ENCODE measurements around the gene OSBP2.

OSBP2 gene

DNA sequence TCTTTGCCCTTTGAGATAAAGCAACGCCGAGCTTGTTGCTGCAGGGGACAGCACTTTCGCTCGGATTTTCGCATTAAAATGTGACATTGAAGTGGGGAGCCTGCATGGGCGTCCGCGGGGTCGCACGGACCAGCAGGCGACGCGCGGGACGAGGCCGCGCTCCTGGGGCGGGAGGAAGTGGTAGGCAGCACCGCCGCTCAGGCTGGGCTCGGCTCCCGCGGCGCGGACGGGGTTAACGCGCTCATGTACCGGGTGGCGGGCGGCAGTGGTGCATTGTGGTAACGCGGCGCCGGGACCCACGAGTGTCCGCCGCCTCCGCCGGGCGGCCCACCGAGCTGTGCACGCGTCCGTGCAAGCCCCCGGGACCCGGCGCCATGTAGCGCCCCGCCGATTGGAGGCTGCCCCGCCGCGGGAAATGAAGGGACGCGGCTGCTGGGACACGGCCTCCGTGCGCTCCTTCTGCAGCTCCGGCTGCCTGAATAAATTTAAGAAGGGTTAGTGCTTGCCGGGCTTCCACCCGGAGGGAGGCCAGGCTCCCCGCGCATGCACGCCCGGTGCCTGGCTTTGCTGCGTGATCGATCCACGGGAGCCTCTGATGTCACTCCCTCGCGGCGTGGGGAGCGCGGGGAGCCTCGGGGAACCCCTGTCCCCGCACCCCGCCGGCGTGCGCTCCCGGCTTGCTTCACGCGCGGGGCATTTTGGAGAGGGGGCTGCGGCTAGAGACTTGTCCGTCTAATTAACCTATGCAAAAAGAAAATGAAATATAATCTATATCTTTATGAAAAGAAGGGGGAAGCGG, 127.7 kb downstream of the OSBP2 start:
- no peak overlapping the region for H4K8ac ChIP-seq (ENCODE audit: low read depth, low read length)
- no peak overlapping the region for H2BK120ac ChIP-seq (ENCODE audit: low read depth, low read length)
- H3K79me1 ChIP-seq (ENCODE audit: low read length): no peaks in the 10 kb centered on the region
- peak overlapping the region; percentile 70 for H3K4me2 ChIP-seq (ENCODE audit: low read length)
- no peak overlapping the region for H3K18ac ChIP-seq (ENCODE audit: low read length)
- H3K56ac ChIP-seq (ENCODE audit: low read length): peak overlapping the region; percentile 34
- peak; percentile 7 for DNase-seq
- no peaks in the 10 kb centered on the region for H3K4me1 ChIP-seq (ENCODE audit: control insufficient read depth, low read depth, low read length)
- H3K36me3 ChIP-seq (ENCODE audit: control insufficient read depth, insufficient read depth, low read length): no peaks in the 10 kb centered on the region
- H2BK15ac ChIP-seq (replicated peaks; ENCODE audit: low read depth): no peak overlapping the region
- no peak overlapping the region for H3K27ac ChIP-seq (ENCODE audit: low read depth, low read length)
- peak overlapping the region; percentile 48 for H3K9ac ChIP-seq (ENCODE audit: low read length)
- no peak overlapping the region for H2AK5ac ChIP-seq (ENCODE audit: low read length)
- H3K4me3 ChIP-seq (ENCODE audit: low read length): peak overlapping the region; percentile 24
- H2BK5ac ChIP-seq (ENCODE audit: low read length): no peak overlapping the region
- no peak overlapping the region for H3K4ac ChIP-seq (ENCODE audit: low read depth, low read length)
- no CpG with 5 or more reads among the region's 87 CpGs for WGBS (ENCODE audit: extremely low coverage, insufficient coverage, low lambda C conversion rate)
- H3K23ac ChIP-seq (ENCODE audit: low read length): no peak overlapping the region
- H3K27me3 ChIP-seq (ENCODE audit: insufficient read depth, low read length, poor library complexity): peaks cover 18% of the 10 kb centered on the region
- no peak overlapping the region for H4K5ac ChIP-seq (ENCODE audit: low read length)
- no peaks in the 10 kb centered on the region for H3K79me2 ChIP-seq (ENCODE audit: control insufficient read depth, insufficient read depth, low read length)

DNA sequence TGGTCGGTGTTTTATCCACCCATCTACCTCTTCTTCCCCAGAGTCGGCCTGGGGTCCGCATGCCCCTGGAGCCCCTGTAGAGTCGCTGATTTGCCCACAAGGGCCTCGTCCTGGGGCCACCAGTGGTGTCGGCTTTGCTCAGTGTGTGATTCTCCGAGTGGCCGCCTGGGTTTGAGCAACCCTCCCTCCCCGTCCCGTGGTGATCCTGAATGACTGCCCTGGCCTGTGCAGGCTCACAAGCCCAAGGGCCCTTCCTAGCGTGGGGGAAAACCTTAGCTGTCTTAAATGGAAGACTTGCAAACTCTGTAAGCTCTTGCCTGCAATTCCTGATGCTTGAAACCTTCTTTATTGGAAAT, 128.3 kb downstream of the OSBP2 start:
- no peaks in the 10 kb centered on the region for H3K79me1 ChIP-seq (ENCODE audit: low read length)
- H3K79me2 ChIP-seq (ENCODE audit: control insufficient read depth, insufficient read depth, low read length): no peaks in the 10 kb centered on the region
- H4K8ac ChIP-seq (ENCODE audit: low read depth, low read length): no peak overlapping the region
- no peak overlapping the region for H3K4me3 ChIP-seq (ENCODE audit: low read length)
- WGBS (ENCODE audit: extremely low coverage, insufficient coverage, low lambda C conversion rate): no CpG with 5 or more reads among the region's 11 CpGs
- H3K4me1 ChIP-seq (ENCODE audit: control insufficient read depth, low read depth, low read length): no peaks in the 10 kb centered on the region
- H2BK5ac ChIP-seq (ENCODE audit: low read length): no peak overlapping the region
- H2BK15ac ChIP-seq (replicated peaks; ENCODE audit: low read depth): no peak overlapping the region
- no peak overlapping the region for H3K4ac ChIP-seq (ENCODE audit: low read depth, low read length)
- peak; percentile 38 for DNase-seq
- no peak overlapping the region for H2BK120ac ChIP-seq (ENCODE audit: low read depth, low read length)
- no peak overlapping the region for H3K4me2 ChIP-seq (ENCODE audit: low read length)
- no peak overlapping the region for H3K18ac ChIP-seq (ENCODE audit: low read length)
- H3K36me3 ChIP-seq (ENCODE audit: control insufficient read depth, insufficient read depth, low read length): no peaks in the 10 kb centered on the region
- H3K9ac ChIP-seq (ENCODE audit: low read length): no peak overlapping the region
- H2AK5ac ChIP-seq (ENCODE audit: low read length): no peak overlapping the region
- H3K27ac ChIP-seq (ENCODE audit: low read depth, low read length): no peak overlapping the region
- no peak overlapping the region for H4K5ac ChIP-seq (ENCODE audit: low read length)
- H3K23ac ChIP-seq (ENCODE audit: low read length): no peak overlapping the region
- peaks cover 18% of the 10 kb centered on the region for H3K27me3 ChIP-seq (ENCODE audit: insufficient read depth, low read length, poor library complexity)
- H3K56ac ChIP-seq (ENCODE audit: low read length): no peak overlapping the region

DNA sequence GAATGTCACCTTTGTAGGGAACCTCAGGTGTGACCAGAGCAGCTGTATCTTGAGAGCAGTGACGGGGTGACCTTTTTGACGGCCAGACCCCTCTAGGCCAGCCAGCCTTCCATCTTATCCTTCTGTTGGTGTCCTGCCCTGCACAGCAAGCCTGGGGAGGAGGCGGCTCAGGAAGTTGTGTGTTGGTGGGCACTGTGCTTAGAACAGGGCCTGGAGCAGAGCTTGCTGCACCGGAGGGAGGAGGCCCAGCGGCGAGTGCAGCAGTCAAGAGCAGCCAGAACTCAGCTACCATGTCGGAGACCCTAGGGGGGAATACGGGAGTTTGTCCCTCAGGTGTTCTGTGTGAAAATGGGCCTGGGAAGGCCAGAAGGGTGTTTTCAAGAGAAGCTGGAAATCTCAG, 129.4 kb downstream of the OSBP2 start:
- Histone ChIP-seq H2AK5ac (ENCODE audit: low read length) (no peak overlapping the region), H3K27me3 (ENCODE audit: insufficient read depth, low read length, poor library complexity) (peaks cover 18% of the 10 kb centered on the region), H3K4me2 (ENCODE audit: low read length) (no peak overlapping the region), H2BK5ac (ENCODE audit: low read length) (no peak overlapping the region), H3K27ac (ENCODE audit: low read depth, low read length) (no peak overlapping the region), H3K4ac (ENCODE audit: low read depth, low read length) (no peak overlapping the region), H3K4me3 (ENCODE audit: low read length) (no peak overlapping the region), H3K36me3 (ENCODE audit: control insufficient read depth, insufficient read depth, low read length) (no peaks in the 10 kb centered on the region), H2BK120ac (ENCODE audit: low read depth, low read length) (no peak overlapping the region), H3K4me1 (ENCODE audit: control insufficient read depth, low read depth, low read length) (no peaks in the 10 kb centered on the region), H3K79me2 (ENCODE audit: control insufficient read depth, insufficient read depth, low read length) (no peaks in the 10 kb centered on the region), H2BK15ac (replicated peaks; ENCODE audit: low read depth) (no peak overlapping the region), H4K5ac (ENCODE audit: low read length) (no peak overlapping the region), H3K79me1 (ENCODE audit: low read length) (no peaks in the 10 kb centered on the region), H3K18ac (ENCODE audit: low read length) (no peak overlapping the region), H4K8ac (ENCODE audit: low read depth, low read length) (no peak overlapping the region), H3K23ac (ENCODE audit: low read length) (no peak overlapping the region), H3K56ac (ENCODE audit: low read length) (no peak overlapping the region), H3K9ac (ENCODE audit: low read length) (no peak overlapping the region)
- WGBS (ENCODE audit: extremely low coverage, insufficient coverage, low lambda C conversion rate): no CpG with 5 or more reads among the region's 8 CpGs
- no peak for DNase-seq

DNA sequence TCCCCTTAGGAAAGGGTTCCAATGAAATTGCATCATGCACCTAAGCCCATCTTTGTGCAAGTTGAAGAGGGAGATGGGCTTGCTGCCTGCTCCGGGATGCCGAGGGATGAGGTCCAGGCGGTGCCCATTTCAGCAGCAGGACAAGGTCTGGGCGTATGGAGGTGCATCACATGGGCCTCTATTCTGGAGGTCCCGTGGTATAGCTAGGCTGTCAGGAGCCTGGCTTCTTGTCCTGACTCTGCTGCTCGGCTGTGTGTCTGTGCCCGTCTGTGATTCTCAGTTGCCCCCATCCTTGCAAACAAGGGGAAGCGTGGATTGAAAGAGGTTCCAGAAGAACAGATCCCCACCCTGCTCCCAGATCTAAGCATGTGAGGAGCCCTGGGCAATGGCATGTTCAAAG, 130.0 kb downstream of the OSBP2 start:
- WGBS (ENCODE audit: extremely low coverage, insufficient coverage, low lambda C conversion rate): no CpG with 5 or more reads among the region's 8 CpGs
- H2BK5ac ChIP-seq (ENCODE audit: low read length): no peak overlapping the region
- no peak for DNase-seq

DNA sequence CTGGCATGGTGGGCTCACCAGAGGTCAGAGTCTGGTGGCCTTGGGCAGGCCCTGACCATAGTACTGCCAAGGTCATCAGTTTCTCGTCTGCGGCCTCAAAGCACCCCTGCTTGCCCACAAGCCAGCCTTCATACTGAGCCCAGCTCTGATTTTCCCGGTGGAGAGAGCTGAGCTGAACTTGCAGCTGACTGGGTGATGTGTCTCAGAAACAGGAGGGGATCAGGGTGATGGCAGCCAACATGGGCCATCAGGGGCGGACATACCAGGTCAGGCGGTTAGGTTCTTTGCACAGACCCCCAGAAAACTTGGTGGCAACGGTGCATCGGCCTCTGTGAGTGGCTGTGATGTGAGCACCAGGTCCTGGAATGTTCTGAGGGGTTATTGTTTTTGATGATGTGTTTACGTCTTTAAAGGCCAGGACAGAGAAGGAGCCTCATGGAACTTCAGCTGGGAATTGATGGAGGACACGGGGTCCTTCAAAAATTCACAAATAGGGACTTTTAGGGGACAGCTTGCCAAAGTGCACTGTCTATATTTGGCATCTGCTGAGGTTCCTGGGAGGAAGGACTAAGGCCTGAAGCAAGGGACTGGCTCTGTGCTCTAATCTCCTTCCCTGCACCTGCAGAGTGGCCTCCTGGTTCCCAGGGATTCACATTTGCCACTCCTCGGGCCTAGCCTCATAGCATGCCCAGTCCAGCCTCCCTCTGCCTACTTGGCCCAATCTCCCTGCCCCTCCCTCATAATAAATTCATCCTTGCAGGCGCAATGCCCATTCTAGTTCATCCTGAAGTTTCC, 131.2 kb downstream of the OSBP2 start:
- no peak overlapping the region for H3K23ac ChIP-seq (ENCODE audit: low read length)
- no peaks in the 10 kb centered on the region for H3K36me3 ChIP-seq (ENCODE audit: control insufficient read depth, insufficient read depth, low read length)
- no peak overlapping the region for H3K56ac ChIP-seq (ENCODE audit: low read length)
- no peak overlapping the region for H4K8ac ChIP-seq (ENCODE audit: low read depth, low read length)
- H2BK120ac ChIP-seq (ENCODE audit: low read depth, low read length): no peak overlapping the region
- H3K4me1 ChIP-seq (ENCODE audit: control insufficient read depth, low read depth, low read length): no peaks in the 10 kb centered on the region
- no peak overlapping the region for H3K4me3 ChIP-seq (ENCODE audit: low read length)
- H3K27ac ChIP-seq (ENCODE audit: low read depth, low read length): no peak overlapping the region
- H2AK5ac ChIP-seq (ENCODE audit: low read length): no peak overlapping the region
- DNase-seq: no peak
- H2BK15ac ChIP-seq (replicated peaks; ENCODE audit: low read depth): no peak overlapping the region
- no peak overlapping the region for H2BK5ac ChIP-seq (ENCODE audit: low read length)
- no peak overlapping the region for H3K4me2 ChIP-seq (ENCODE audit: low read length)
- H3K79me2 ChIP-seq (ENCODE audit: control insufficient read depth, insufficient read depth, low read length): no peaks in the 10 kb centered on the region
- no peaks in the 10 kb centered on the region for H3K79me1 ChIP-seq (ENCODE audit: low read length)
- H3K27me3 ChIP-seq (ENCODE audit: insufficient read depth, low read length, poor library complexity): peaks cover 18% of the 10 kb centered on the region
- H4K5ac ChIP-seq (ENCODE audit: low read length): no peak overlapping the region
- no CpG with 5 or more reads among the region's 11 CpGs for WGBS (ENCODE audit: extremely low coverage, insufficient coverage, low lambda C conversion rate)
- H3K4ac ChIP-seq (ENCODE audit: low read depth, low read length): no peak overlapping the region
- no peak overlapping the region for H3K18ac ChIP-seq (ENCODE audit: low read length)
- no peak overlapping the region for H3K9ac ChIP-seq (ENCODE audit: low read length)

More for the DNA sequence above, 130.0 kb downstream of the OSBP2 start:
- Histone ChIP-seq H2BK120ac (ENCODE audit: low read depth, low read length) (no peak overlapping the region), H3K23ac (ENCODE audit: low read length) (no peak overlapping the region), H3K4ac (ENCODE audit: low read depth, low read length) (no peak overlapping the region), H3K27ac (ENCODE audit: low read depth, low read length) (no peak overlapping the region), H3K4me2 (ENCODE audit: low read length) (no peak overlapping the region), H4K5ac (ENCODE audit: low read length) (no peak overlapping the region), H3K4me3 (ENCODE audit: low read length) (no peak overlapping the region), H4K8ac (ENCODE audit: low read depth, low read length) (no peak overlapping the region), H2AK5ac (ENCODE audit: low read length) (no peak overlapping the region), H3K27me3 (ENCODE audit: insufficient read depth, low read length, poor library complexity) (peaks cover 18% of the 10 kb centered on the region), H3K4me1 (ENCODE audit: control insufficient read depth, low read depth, low read length) (no peaks in the 10 kb centered on the region), H3K9ac (ENCODE audit: low read length) (no peak overlapping the region), H2BK15ac (replicated peaks; ENCODE audit: low read depth) (no peak overlapping the region), H3K36me3 (ENCODE audit: control insufficient read depth, insufficient read depth, low read length) (no peaks in the 10 kb centered on the region), H3K18ac (ENCODE audit: low read length) (no peak overlapping the region), H3K79me2 (ENCODE audit: control insufficient read depth, insufficient read depth, low read length) (no peaks in the 10 kb centered on the region), H3K56ac (ENCODE audit: low read length) (no peak overlapping the region), H3K79me1 (ENCODE audit: low read length) (no peaks in the 10 kb centered on the region)

Measured in mesendoderm (in vitro differentiated cells).